RPMI8226 (cell line): ENCODE results near the gene AGAP1.

Source experiments
- DNase-seq: peaks from one replicate; pipeline ENCODE4 v3.0.0-alpha.2; 2015

Gene AGAP1

DNA sequence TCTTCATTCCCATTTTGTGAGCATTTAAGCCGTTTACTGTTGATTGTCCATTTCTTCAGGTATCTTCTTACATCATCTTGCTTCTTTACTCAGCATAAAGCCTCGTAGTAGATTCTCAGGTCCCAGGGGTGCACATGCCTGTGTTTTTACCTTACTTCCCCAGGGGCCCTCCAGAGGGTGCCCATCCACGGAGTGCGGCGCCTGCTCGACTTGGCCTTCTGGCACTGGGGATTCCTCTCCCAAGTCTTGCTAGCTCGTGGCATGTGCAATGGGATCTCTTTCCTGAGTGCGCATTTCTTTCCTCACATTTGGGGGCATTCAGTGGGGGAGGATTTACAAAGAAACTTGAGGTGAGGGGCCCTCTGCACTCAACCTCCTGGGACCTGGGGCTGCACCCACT, 148.1 kb downstream of the AGAP1 start:
- no peak for DNase-seq

DNA sequence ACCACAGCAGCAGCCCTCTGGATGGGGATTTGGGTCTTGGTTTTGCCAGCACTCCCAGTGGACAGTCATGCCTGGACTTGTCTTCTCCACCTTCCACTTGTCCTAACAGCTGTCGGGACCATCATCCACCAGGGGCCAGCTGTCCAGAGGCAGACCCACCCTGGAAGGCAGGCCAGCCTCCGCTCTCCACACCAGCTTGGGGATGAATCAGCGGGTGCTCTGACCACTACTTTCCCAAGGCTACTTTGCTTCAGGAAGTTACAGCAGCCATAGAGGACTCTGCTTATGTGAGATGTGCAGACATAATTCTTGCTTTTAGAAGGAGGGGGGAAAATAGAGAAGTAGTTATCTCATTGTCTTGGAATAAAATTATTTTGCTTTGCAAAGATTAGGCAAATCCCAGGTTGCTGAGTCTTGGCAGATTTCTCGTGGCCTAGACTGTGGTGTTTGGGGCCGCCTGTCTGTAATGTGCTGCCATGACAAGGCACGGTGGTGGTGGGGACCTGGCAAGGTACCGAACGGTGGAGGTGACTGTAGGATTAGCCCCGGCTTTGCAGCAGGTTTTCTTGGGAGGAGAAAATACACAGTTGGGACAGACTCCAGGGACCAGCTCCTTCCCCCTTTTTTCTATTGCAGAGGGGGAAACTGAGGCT, 148.7 kb downstream of the AGAP1 start:
- no peak for DNase-seq

DNA sequence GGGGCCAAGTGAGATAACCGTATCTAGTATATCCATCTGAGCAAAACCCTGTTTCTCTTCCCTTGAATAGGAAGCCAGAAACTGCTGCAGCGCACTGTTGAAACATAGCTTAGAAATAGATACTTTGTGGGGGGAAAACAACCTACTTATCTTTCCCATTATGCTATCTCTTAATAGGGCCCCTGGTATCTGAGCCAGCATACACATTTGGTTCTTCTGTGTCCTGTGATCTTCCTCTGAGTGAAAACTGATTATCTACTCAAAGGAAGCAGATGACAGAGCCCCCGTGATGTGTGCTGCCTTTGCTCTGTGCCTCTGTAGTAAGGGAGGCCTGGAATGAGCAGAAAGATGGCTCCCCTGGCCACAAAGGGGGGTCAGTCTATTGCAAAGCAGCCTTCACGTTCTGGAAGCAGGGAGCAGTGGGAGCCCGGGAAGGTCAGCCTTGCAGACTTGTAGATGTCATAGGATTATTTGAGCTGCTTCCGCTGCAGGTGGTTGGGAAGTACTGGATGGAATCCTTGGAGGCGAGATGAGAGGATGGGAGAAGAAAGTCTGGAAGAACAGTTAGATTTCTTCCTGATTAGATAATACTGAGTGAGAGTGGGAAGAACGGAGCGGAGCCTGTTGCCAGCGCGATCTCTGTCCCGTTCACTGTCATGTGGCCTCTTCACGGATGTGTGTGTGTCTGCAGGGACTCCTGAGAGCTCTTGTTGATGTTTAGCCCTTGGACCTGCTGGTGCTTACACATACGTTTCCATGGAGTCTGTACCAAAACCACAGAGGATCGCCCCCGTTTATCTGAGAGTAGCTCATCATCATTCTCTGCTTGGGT, 150.1 kb downstream of the AGAP1 start:
- DNase-seq = no peak

DNA sequence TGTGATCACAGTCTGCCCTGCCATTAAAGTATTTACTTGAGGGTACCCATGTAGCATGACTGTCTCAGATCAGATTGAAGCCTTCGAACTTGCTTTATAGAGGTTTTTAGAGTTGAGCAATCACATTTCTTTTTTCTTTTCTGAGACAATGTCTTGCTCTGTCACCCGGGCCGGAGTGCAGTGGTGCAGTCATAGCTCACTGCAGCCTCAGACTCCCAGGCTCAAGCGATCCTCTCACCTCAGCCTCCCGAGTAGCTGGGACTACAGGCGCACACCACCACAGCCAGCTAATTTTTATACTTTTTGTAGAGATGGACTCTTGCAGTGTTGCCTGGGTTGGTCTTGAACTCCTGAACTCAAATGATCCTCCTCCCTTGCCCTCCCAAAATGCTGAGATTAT, 153.4 kb downstream of the AGAP1 start:
- no peak for DNase-seq

DNA sequence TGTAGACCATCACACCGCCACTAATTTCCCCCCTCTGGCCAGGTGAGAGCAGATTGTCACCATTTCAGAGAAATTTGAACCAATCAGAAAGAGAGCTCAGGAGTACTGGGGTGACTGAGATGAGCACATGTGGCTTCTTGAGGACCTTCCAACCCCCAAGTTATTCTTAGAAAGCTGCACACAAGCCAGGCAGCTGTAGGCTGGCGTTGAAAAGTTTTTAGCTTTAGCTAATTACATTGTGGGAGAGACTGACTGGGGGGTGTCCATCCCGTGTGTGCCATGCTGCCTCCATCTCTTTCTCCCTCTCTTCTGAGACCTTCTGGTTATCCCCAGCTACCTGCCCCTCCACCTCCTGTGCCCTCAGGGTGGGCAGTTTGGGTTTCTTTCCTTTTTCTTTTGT, 154.0 kb downstream of the AGAP1 start:
- DNase-seq = no peak

DNA sequence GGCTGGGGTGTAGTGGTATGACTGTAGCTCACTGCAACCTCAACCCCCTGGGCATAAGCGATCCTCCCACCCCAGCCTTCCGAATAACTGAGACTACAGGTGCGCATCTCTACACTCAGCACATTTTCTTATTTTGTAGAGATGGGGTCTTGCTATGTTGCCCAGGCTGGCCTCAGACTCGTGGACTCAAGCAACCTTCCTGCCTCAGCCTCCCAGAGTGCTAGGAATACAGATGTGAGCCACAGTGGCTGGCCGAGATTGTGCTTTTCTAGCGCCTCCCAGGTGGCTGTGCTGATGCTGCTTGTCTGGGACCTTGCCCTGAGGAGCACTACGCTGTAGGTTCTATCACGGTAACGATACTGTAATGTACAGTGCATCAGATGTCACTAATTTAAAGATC, 155.6 kb downstream of the AGAP1 start:
- no peak for DNase-seq

DNA sequence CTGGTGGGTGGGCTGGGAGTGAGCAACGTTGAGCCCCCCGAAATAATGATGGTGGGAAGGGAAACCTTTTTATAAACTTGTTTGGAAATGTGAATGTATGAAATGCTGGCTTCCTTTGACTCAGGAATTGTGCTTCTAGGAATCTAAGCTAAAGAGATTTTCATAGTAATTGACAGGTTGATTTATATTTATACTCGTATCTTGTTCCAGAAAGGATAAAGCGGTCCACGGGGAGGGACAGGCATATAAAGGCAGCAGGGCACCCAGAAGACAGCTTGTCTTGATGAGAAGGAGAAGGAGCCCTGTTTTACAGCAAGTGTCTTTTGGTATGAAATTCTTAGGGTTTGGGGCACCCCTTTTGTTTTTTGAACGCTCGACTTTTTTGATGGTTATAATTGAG, 157.8 kb downstream of the AGAP1 start:
- no peak for DNase-seq

DNA sequence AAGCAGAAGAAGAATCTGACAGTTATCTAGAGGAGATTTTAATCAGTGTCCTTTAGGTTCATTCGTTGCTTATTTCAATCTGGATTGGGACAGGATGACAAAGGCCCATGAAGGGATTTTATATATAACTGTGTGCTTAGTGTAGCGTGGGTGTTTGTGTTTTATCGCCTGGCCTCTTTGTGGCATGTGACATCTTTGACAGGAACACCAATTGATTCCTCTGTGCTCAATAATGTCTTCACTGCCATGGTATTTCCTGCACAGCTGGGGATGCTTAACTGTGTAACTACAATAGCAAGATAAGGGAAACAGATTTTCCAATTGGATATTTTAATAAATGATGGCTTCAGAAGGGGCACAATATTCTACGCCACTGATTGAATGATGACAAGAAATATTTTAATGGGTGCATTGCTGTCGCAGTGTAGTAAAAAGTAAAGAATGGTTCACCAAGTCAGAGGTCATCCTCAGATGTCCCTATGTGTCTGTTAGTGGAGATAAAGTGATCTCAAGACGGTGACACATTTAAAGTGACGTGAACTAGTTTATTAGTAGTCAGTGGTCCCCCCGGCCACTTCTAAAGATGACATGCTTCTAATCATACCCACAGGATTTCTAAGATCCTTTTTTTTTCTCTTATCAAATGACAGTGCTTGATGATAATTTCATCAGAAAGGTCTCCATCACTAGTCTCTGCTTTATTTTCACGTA, 160.4 kb downstream of the AGAP1 start:
- no peak for DNase-seq

DNA sequence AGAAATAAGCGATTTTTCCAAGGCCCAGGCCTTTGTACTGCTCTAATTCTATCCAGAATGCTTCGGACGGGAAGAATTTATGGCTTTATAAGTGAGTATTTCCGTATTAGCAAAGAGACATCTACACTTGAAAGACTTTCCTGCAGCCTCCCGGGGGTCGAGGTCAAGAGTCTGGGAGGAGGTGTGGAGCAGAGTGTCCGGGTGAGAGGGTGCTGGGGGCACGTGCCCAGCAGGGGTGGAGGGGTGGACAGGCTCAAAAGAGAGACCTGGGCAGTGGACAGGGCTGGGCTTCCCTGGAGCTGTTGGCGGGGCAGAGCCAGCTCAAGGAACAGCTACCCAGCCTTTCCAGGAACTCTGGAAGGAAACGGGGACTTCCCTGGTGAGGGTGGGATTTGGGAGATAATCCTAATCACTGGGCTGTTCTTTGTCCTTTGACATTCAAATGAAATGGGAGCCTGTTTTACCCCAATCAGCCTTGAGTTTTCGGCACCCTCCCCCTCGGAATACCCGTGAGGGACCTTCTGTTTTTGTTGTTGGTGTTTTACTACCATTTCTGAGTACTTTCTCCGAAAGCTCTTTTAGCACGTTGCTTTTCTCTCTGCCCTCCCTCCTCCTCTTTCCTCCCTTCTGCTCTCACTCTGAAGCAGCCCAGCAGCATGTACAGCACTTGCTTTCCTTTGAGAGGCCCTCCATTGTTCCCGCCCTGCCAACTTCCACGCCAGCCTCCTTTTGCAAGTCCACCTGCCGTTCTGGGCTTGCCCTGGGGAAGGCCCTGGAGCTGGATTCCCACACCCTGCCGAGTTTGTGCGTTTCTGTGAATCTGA, 164.7 kb downstream of the AGAP1 start:
- DNase-seq = no peak

DNA sequence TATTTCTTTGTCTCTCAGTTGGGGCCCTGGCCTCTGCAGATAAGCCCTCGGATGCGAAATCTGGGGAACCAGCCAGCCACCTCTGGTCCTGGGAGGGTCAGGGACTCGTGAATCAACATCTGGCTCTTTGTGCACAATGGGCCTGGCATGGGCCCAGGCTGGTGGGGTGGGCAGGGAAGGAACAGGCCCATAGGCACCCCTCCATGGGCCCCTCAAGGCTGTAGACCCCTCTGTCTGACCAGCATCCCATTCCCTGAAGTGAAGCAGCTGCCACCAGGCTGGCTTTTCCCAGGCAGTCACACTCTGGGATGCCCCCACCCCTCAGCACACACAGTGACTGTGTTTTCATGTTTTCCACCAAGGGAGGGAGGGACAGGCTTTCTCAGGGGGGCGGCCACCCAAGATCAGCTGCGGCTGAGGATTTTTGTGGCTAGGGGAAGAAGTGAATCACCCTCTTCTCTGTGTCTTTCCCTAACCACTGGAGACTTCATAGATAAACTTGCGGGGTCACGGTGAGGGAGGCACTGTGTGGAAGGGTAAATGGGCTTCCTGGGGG, 166.0 kb downstream of the AGAP1 start:
- DNase-seq = no peak

DNA sequence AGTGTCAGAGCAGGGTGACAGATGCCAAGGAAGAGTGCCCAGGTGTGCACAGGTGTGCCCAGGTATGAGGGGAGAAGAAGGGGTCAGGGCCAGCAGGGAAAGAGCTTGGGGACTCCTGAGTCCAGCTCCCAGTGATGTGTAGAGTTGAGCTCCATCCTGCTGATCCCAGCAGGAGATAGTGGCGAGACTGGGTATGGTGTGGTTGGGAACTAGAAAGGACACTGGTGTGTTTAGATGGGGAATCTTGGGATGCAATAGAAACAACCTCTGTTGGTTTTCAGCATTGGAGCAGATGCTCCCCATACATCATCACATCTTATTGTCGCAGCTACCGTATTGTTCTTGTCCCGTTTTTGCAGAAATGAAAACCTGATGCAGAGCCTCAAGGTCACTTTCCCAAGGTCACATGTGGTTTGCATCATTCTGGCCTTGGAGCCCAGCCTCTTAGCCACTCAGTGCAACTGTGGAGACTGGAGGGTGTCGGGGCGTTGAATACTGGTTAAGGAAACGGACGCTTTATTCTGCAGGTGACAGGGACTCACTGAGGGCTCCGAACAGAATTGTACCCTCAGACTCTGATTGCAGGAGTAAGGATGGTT, 166.7 kb downstream of the AGAP1 start:
- no peak for DNase-seq

DNA sequence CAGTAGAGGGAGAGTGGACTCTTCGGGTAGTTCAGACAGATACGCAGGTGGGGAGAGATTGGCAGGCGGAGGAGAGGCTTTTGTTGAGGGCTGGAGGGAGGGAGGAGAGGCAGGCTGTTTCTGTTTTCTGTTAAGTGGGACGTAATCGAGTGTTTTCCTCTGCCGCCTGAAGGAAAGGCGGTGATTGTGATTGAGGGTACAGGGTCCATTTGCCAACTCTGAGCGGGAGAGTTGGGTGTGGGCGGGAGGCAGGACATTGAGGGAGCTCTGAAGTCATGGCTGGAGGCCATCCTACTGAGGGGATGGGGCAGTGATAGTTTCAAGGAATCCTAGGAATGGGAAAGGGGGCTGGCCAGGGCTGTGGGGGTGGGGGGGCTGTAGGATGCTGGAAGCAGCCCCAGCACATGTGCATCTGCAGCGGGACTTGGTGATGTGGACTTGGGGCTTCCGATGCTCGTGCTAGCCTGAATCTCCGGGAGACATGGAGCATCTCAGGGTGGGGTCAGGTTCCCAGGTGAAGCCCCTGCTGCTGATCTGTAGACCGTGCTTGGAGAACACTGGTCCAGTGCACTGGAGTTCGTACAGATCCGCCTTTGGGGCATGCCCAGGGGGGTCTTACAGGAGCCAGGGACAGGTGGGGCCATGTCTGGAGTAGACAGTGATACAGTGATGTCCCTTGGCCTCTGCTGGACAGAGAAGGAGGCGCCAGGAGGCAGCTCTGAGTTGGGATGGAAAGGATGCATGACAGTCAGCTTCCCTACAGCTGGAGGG, 167.5 kb downstream of the AGAP1 start:
- DNase-seq = no peak

DNA sequence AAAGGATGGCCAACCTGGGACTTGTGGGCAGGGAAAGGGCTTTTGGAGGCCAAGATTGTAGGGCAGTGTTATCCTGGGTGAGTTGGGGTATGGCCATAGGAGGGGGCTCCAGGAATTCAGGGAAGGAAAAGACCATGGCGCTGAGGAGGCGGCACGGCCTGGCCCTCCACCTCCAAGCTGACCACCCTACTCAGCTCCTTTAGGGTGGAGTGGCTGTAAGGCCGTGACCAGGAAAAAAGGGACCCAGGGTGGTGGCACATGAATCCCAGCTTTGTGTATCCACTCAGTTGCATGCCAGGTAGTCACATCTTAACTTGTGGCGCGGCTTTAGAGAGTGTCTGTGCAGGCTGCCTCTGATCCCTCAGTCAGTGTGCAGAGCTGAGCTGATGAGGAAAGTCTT, 168.1 kb downstream of the AGAP1 start:
- DNase-seq = no peak

DNA sequence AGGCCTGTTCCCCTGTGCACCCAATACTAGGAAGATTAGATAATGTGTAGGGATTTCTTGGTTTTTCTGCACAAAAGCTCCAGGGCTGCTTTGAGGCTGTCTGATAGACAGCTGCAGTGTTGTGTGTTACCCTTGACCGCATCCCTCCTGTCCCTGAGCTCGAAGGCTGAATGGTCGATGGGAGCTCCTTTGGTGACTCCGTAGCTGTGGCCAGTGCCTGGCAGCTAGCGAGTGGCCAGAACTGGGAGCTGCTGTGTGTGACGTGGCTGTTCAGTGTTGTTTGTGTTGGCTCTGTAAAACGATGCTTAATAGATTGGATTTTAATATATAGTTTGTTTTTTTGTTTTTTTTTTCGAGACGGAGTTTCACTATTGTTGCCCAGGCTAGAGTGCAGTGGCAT, 170.0 kb downstream of the AGAP1 start:
- no peak for DNase-seq

DNA sequence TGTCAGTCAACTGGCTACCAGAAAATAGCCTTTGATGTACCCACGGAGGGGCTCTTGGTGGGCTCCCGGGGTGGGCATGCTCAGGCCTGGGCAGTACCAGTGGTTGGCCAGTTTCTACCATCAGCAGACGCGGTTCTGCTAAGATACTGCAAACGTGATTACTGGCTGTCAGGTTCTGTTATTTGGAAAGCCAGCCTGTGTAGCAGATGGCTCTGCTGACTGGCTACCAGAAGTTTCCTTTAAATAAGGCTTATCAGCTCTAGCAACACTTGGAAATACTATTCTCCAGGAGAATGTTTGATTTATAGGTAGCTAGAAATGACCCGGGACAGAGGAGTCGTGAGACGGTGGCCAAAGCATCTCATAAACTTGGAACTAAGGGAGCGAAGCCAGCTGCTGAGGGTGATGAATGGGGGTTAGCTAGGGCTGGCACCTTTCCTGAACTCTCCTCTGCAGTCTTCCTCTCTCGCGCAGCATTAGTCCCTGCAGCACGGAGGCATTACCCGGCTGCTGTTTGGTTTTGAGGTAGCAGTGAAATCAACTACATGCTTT, 171.9 kb downstream of the AGAP1 start:
- no peak for DNase-seq

DNA sequence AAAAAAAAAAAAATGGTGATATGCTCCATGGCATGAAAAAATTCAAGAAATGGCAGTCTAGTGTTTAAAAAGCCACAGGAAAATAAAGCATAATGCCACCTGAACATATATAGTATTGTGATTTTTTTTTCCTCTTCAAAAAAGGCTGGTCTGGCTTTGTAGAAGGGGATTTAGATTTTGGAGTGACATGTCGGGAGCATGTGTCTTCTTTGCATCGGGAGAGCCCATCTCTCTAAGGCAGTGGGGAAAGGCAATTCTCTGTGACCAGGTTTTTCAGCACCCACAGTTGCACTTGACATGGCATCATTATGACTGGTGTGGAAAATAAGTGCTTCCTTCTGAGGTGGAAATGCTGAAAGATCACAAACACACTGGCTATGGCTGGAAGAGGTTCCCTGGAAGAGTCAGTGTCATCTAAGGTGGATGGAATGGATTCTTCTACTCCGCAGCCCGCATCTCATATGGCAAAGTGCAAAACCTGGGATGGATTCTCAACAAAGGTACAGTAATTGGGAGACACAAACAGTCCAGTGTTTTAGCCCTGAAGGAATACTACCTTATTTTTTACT, 172.5 kb downstream of the AGAP1 start:
- DNase-seq = no peak

DNA sequence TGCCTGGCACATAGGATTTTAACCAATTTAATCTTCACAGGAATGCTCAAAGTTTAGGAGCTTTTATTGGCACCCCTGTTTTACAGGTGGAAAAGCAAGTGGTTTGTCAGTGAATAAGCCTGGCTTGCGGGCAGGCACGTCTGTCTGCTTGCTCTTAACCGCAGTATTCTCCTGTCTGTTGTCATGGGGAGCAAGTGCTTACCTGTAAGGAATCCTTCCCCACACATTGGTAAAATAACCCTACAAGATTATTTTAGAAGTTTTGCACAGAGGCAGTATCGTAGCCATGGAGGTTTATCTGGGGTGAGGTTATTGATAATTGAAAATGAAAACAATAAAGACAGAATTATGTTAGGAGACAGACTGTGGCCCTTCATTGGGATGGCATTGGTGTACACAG, 174.9 kb downstream of the AGAP1 start:
- DNase-seq = no peak

DNA sequence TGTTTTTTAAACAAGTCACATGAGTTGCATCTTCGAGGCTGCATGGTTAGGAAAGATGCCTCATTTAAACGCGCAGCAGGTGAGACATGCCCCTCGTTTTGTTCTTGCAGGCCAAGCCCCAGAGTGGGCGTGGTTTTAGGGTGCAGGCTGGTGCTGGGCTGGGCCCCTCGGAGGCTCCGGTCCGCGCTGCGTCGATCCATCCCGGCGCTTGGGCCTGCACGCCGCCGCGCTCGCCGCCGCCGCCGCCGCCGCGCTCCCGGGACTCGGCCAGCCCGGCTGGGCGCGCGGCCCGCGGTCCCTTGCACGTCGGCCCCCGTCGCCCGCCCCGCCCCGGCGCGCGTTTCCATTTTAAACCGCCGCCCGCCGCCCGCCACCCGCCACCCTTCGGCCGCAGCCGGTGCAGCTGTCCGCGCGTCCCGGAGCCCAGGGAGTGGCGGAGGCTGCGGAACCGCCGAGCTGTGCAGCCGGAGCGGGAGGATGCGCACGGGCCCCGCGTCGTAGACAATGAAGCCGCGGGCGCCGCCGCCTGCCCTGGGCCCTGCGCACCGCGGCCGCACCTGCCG, 175.5 kb downstream of the AGAP1 start:
- no peak for DNase-seq

DNA sequence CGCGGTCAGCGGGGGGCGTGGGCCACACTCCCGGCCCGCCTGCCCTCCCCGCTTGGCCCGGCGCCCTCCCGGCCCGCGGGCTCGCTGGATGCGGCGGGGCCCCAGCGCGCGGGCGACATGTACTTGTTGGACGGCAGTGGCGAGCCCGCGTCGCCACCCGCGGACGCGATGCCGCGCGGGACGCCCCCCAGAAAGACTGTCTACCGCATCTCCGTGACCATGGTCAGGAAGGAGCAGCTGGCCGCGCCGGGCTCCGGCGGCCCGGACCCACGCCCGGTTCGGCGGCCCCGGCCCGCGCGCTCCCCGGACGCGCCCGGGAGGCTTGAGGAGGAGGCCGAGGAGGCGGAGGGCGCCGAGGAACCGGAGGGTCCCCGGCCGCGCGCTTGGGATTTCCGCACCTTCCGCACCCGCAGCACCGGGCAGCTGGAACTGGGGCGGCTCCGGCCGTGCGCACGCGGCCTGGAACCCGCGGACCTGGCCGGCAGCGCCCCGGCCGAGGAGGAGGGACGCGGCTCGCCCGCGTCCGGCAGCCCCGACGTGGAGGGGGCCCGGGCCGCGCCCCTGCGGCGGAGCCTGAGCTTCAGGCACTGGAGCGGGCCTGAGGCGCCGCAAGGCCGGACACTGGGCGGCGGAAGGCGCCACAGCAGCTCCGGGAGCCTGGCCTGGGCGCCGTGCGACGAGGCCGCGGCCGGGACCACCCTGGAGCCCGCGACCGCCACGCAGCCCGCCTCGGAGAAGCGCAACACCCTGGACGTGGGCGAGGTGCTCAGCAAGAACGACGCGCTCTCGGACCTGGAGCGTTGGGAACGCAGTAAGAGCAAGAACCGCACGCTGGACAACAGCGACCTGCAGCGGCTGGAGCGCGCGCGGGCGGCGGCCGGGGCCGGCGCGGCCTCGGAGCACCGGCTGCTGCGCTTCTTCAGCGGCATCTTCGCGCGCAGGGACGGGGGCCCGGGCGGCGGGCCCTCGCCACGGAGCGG, 176.4 kb downstream of the AGAP1 start:
- DNase-seq = no peak
